Measurements from ENCODE around the gene FERMT3. TPM values are rescaled to one million over a fixed set of nuclear protein-coding genes. Genes with fewer than 3 reads are reported as not detected.

FERMT3 gene
- total and polyA plus RNA-seq, 2 of the 13 experiments (the other 11 are each of a cell fraction or from before 2014, with no cell fraction given): 0.29 TPM; not detected in 1

- TF ChIP-seq, protein P1, sequence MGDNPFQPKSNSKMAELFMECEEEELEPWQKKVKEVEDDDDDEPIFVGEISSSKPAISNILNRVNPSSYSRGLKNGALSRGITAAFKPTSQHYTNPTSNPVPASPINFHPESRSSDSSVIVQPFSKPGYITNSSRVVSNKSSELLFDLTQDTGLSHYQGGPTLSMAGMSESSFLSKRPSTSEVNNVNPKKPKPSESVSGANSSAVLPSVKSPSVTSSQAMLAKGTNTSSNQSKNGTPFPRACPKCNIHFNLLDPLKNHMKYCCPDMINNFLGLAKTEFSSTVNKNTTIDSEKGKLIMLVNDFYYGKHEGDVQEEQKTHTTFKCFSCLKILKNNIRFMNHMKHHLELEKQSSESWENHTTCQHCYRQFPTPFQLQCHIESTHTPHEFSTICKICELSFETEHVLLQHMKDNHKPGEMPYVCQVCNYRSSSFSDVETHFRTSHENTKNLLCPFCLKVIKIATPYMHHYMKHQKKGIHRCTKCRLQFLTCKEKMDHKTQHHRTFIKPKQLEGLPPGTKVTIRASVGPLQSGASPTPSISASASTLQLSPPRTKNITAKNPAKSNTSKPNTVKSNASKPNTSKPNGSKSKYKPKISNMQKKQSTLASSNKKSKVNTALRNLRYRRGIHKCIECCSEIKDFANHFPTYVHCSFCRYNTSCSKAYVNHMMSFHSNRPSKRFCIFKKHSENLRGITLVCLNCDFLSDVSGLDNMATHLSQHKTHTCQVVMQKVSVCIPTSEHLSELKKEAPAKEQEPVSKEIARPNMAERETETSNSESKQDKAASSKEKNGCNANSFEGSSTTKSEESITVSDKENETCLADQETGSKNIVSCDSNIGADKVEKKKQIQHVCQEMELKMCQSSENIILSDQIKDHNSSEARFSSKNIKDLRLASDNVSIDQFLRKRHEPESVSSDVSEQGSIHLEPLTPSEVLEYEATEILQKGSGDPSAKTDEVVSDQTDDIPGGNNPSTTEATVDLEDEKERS (CRISPR knock-in tag; IDR thresholded peaks at IDR 0.05): peak; percentile 43
- TF ChIP-seq ZNF350 (CRISPR knock-in tag; IDR thresholded peaks at IDR 0.05; ENCODE audit: borderline replicate concordance, low read depth) (peak; percentile 78; the same call in 1 of the 2 replicates), TBP (CRISPR knock-in tag; IDR thresholded peaks at IDR 0.05) (no peak), ZNF761 (CRISPR knock-in tag; conservative IDR thresholded peaks at IDR 0.05) (no peak), STAT5B (CRISPR knock-in tag; IDR thresholded peaks at IDR 0.05) (no peak), ZMAT3 (CRISPR knock-in tag; conservative IDR thresholded peaks at IDR 0.05) (no peak), POLR2A (IDR thresholded peaks at IDR 0.05; ENCODE audit: insufficient read depth in 1 of 2, low read depth in 2 of 2, low read length in 2 of 2) (peak in 1 of 2 experiments; percentile 44; a peak in 1 of 4 replicates), ZFP36 (IDR thresholded peaks at IDR 0.05; ENCODE audit: borderline replicate concordance, low read depth, low read length, partially characterized antibody) (no peak), ZFAT (CRISPR knock-in tag; conservative IDR thresholded peaks at IDR 0.05) (no peak), ARHGAP35 (CRISPR knock-in tag; IDR thresholded peaks at IDR 0.05; ENCODE audit: borderline replicate concordance) (no peak; the same call in 1 of the 2 replicates), BATF2 (CRISPR knock-in tag; IDR thresholded peaks at IDR 0.05) (no peak), ZNF296 (CRISPR knock-in tag; conservative IDR thresholded peaks at IDR 0.05) (no peak), CREB3 (CRISPR knock-in tag; IDR thresholded peaks at IDR 0.05) (no peak), ZNF33A (CRISPR knock-in tag; IDR thresholded peaks at IDR 0.05; ENCODE audit: borderline replicate concordance) (no peak)
- TF ChIP-seq, protein P2, sequence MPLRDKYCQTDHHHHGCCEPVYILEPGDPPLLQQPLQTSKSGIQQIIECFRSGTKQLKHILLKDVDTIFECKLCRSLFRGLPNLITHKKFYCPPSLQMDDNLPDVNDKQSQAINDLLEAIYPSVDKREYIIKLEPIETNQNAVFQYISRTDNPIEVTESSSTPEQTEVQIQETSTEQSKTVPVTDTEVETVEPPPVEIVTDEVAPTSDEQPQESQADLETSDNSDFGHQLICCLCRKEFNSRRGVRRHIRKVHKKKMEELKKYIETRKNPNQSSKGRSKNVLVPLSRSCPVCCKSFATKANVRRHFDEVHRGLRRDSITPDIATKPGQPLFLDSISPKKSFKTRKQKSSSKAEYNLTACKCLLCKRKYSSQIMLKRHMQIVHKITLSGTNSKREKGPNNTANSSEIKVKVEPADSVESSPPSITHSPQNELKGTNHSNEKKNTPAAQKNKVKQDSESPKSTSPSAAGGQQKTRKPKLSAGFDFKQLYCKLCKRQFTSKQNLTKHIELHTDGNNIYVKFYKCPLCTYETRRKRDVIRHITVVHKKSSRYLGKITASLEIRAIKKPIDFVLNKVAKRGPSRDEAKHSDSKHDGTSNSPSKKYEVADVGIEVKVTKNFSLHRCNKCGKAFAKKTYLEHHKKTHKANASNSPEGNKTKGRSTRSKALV (CRISPR knock-in tag; IDR thresholded peaks at IDR 0.05): no peak
- TF ChIP-seq, protein P3, sequence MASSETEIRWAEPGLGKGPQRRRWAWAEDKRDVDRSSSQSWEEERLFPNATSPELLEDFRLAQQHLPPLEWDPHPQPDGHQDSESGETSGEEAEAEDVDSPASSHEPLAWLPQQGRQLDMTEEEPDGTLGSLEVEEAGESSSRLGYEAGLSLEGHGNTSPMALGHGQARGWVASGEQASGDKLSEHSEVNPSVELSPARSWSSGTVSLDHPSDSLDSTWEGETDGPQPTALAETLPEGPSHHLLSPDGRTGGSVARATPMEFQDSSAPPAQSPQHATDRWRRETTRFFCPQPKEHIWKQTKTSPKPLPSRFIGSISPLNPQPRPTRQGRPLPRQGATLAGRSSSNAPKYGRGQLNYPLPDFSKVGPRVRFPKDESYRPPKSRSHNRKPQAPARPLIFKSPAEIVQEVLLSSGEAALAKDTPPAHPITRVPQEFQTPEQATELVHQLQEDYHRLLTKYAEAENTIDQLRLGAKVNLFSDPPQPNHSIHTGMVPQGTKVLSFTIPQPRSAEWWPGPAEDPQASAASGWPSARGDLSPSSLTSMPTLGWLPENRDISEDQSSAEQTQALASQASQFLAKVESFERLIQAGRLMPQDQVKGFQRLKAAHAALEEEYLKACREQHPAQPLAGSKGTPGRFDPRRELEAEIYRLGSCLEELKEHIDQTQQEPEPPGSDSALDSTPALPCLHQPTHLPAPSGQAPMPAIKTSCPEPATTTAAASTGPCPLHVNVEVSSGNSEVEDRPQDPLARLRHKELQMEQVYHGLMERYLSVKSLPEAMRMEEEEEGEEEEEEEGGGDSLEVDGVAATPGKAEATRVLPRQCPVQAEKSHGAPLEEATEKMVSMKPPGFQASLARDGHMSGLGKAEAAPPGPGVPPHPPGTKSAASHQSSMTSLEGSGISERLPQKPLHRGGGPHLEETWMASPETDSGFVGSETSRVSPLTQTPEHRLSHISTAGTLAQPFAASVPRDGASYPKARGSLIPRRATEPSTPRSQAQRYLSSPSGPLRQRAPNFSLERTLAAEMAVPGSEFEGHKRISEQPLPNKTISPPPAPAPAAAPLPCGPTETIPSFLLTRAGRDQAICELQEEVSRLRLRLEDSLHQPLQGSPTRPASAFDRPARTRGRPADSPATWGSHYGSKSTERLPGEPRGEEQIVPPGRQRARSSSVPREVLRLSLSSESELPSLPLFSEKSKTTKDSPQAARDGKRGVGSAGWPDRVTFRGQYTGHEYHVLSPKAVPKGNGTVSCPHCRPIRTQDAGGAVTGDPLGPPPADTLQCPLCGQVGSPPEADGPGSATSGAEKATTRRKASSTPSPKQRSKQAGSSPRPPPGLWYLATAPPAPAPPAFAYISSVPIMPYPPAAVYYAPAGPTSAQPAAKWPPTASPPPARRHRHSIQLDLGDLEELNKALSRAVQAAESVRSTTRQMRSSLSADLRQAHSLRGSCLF (CRISPR knock-in tag; IDR thresholded peaks at IDR 0.05; ENCODE audit: borderline replicate concordance): no peak
Measured at GRCh38 chr11:64246871-64247728, 40.6 kb downstream of the FERMT3 start, which contains the start of gene PPP1R14B (continued).
